ENCODE measurements around the gene NEK10.

GRCh38 chr3:27357665-27358258 is 11.4 kb downstream of the NEK10 start:
- TF ChIP-seq EZH2phosphoT487 (IDR thresholded peaks at IDR 0.05; ENCODE audit: borderline replicate concordance), result no peak
- peak; percentile 84 for TF ChIP-seq CTCF (conservative IDR thresholded peaks at IDR 0.05; ENCODE audit: low read length)

All from Loucy (cell line).